Pancreas (tissue), 10 donors: ENCODE measurements around the gene RBMS3. TPM values are rescaled to one million over a fixed set of nuclear protein-coding genes. Genes with fewer than 3 reads are reported as not detected.
A peak's percentile ranks its signal among the peaks of the same experiment; 100 is the strongest.
"Not testable (repeated sequence)": the region's sequence is repeated elsewhere in the genome, so short reads cannot be mapped to it uniquely, and the experiment has no call there.

Source experiments
- ATAC-seq, 4 donors: fragments of 200-7000 bp; cut with Tn5 transposase; one replicate each; pipeline versions ENCODE4 v1.8.0 to v1.9.1; 2020; ENCODE audit warnings: mild to moderate bottlenecking in 4 of 4, moderate library complexity in 4 of 4
- DNase-seq, 6 donors: peaks; one replicate each; pipeline ENCODE4 v3.0.0-alpha.2; 2020
- FAIRE-seq: peaks from 2 replicates; lab custom pipeline; 2012; peaks lifted over from hg19 to GRCh38; lab: Jason Lieb, UNC
- H3K27ac ChIP-seq, 4 donors: fragments of 200-600 bp; sonication (generic); 1 replicate in 3 of 4; 2 replicates in 1 of 4; pipeline versions ENCODE4 v1.5.0 to v1.8.0; 2020
- H3K27me3 ChIP-seq, 4 donors: fragments of 200-600 bp; one replicate each; pipeline ENCODE4 v1.8.0; 2021
- H3K36me3 ChIP-seq, 3 donors: fragments of 200-600 bp; sonication (generic) in 1 of 3; one replicate each; pipeline versions ENCODE4 v1.5.0 to v1.8.0; 2020 to 2021
- H3K4me1 ChIP-seq, 3 donors: fragments of 200-600 bp; one replicate each; pipeline ENCODE4 v1.8.0; 2021
- H3K4me3 ChIP-seq, 4 donors: fragments of 200-600 bp; sonication (generic) in 2 of 4; one replicate each; pipeline versions ENCODE4 v1.5.0 to v1.8.0; 2020 to 2021
- H3K9me3 ChIP-seq, 4 donors: fragments of 200-600 bp; one replicate each; pipeline ENCODE4 v1.8.0; 2021
- CTCF ChIP-seq, 4 donors: fragments of 200-600 bp; sonication (generic) in 3 of 4; IDR thresholded peaks; one replicate each; pipeline versions ENCODE4 v1.5.0 to v1.8.0; 2021; ENCODE audit warnings: antibody characterized with exemption in 4 of 4
- WGBS, 2 donors: extraction: QIAGEN DNeasy Blood & Tissue Kit; methylation state at CpG; one replicate each; pipeline ENCODE4 v1.1.7; 2013; 5-methylcytosine and 5-hydroxymethylcytosine counted together
- intact Hi-C, 3 donors: fragments of 100-400 bp; cut with DNase I; formaldehyde crosslinking; loops; one replicate each; pipeline versions ENCODE4 v1.11.1 to v1.14.2; 2022
- polyA plus RNA-seq, 2 donors: library from polyadenylated mRNA; stranded (reverse); fragments of 200-250 nt; gene quantifications; one replicate each; pipeline ENCODE4 v1.2.3, GENCODE V29; 2013
- total RNA-seq, 6 donors: library from RNA; stranded (reverse); fragmentation: NEBNext Ultra II Directional in 4 of 6; extraction: Animal tissue kit (Norgen Biotek cat#: 25700) in 4 of 6; gene quantifications; one replicate each; pipeline versions ENCODE4 v1.2.1 to v1.2.4, GENCODE V29; 2021 to 2023
- donor health status: healthy with polysubstance abuse.
- donor health status: DM: no; HTN: no; CAD: no; lungs with moderate emphysema.
- donor health status: DM: no; HTN: no; CAD: no.
- donor health status: control.
- donor health status: control.
- donor health status: Bipolar disorder and iron deficiency.
- donor health status: DM: yes; HTN: yes; CAD: no.
- donor health status: DM: no; HTN: no; CAD: no.
- donor health status: DM: no; HTN: no; CAD: no.
- donor health status: DM: yes; HTN: yes; CAD: no.

Gene RBMS3
- total and polyA plus RNA-seq, 8 donors: 4.0 to 10.0 (median 6.6) TPM

GRCh38 chr3:29349049-29349448, 68.2 kb downstream of the RBMS3 start:
- no peak for TF ChIP-seq CTCF (IDR thresholded peaks at IDR 0.05)
- H3K4me1 ChIP-seq: no peaks in the 10 kb centered on the region
- no peak overlapping the region for H3K4me3 ChIP-seq
- no peaks in the 10 kb centered on the region for H3K27me3 ChIP-seq
- WGBS, 2 donors: 38 to 54% methylated on average over 2 of the region's 2 CpGs
- ATAC-seq (no peak), FAIRE-seq (no peak), DNase-seq (no peak)
- no peaks in the 10 kb centered on the region for H3K9me3 ChIP-seq
- intact Hi-C loops: no loop called here
- no peaks in the 10 kb centered on the region for H3K36me3 ChIP-seq
- H3K27ac ChIP-seq: no peak overlapping the region

- no peaks in the 10 kb centered on the region for H3K27me3 ChIP-seq
- WGBS, 2 donors: 29 to 60% methylated on average over 1 of the region's 1 CpG
- TF ChIP-seq CTCF (IDR thresholded peaks at IDR 0.05): no peak
- H3K27ac ChIP-seq: no peak overlapping the region
- H3K36me3 ChIP-seq: no peaks in the 10 kb centered on the region
- DNase-seq (no peak), ATAC-seq (no peak), FAIRE-seq (peak; percentile 71)
- intact Hi-C loops: no loop called here
- H3K9me3 ChIP-seq: no peaks in the 10 kb centered on the region
- no peaks in the 10 kb centered on the region for H3K4me1 ChIP-seq
- H3K4me3 ChIP-seq: no peak overlapping the region
Measured at GRCh38 chr3:29353807-29354206, 72.9 kb downstream of the RBMS3 start.

- FAIRE-seq: no peak
- no peak for TF ChIP-seq CTCF (IDR thresholded peaks at IDR 0.05)
Measured at GRCh38 chr3:29354894-29355293, 74.0 kb downstream of the RBMS3 start.

GRCh38 chr3:29356062-29356461, 75.2 kb downstream of the RBMS3 start:
- H3K4me1 ChIP-seq: no peaks in the 10 kb centered on the region
- H3K36me3 ChIP-seq: no peaks in the 10 kb centered on the region
- no peaks in the 10 kb centered on the region for H3K27me3 ChIP-seq
- DNase-seq: no peak
- no peaks in the 10 kb centered on the region for H3K9me3 ChIP-seq
- FAIRE-seq: no peak
- H3K4me3 ChIP-seq: no peak overlapping the region
- 53 to 63% methylated on average over 3 of the region's 3 CpGs for WGBS, 2 donors
- intact Hi-C loops: no loop called here
- no peak overlapping the region for H3K27ac ChIP-seq
- no peak for ATAC-seq
- no peak for TF ChIP-seq CTCF (IDR thresholded peaks at IDR 0.05)

More at GRCh38 chr3:29354894-29355293, 74.0 kb downstream of the RBMS3 start:
- Histone ChIP-seq H3K4me1 (no peaks in the 10 kb centered on the region), H3K36me3 (no peaks in the 10 kb centered on the region), H3K27me3 (no peaks in the 10 kb centered on the region), H3K9me3 (no peaks in the 10 kb centered on the region), H3K4me3 (no peak overlapping the region), H3K27ac (no peak overlapping the region)
- no peak for ATAC-seq
- intact Hi-C loops: no loop called here
- DNase-seq: no peak

GRCh38 chr3:29360289-29360688, 79.4 kb downstream of the RBMS3 start:
- H3K4me1 ChIP-seq, ATAC-seq, intact Hi-C loops, H3K36me3 ChIP-seq, FAIRE-seq, H3K27ac ChIP-seq, H3K4me3 ChIP-seq, DNase-seq, H3K27me3 ChIP-seq, H3K9me3 ChIP-seq: not testable (repeated sequence)
- 55 to 68% methylated on average over 2 of the region's 2 CpGs for WGBS, 2 donors
